T follicular helper cell (primary cell): ENCODE data around the gene FRAT1.
"Not testable (repeated sequence)": the region's sequence is repeated elsewhere in the genome, so short reads cannot be mapped to it uniquely, and the experiment has no call there.

ENCODE experiments used
- DNase-seq: peaks from one replicate; pipeline ENCODE4 v3.0.0-alpha.2; 2020; ENCODE audit warnings: low read depth
- total RNA-seq, 2 experiments: gene quantifications; one replicate each; lab custom pipeline; 2026; lab: John Stamatoyannopoulos, UW

Gene FRAT1, protein sequence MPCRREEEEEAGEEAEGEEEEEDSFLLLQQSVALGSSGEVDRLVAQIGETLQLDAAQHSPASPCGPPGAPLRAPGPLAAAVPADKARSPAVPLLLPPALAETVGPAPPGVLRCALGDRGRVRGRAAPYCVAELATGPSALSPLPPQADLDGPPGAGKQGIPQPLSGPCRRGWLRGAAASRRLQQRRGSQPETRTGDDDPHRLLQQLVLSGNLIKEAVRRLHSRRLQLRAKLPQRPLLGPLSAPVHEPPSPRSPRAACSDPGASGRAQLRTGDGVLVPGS
- 4.4 to 29.1 reads per million in 2 experiments for total RNA-seq

GRCh38 chr10:97318772-97319651, at the start of gene FRAT1:
TSS of gene FRAT1 (plus strand) at chr10:97319271. CDS start at chr10:97319454, 183 bp downstream.
- DNase-seq, result peak; percentile 85

DNA sequence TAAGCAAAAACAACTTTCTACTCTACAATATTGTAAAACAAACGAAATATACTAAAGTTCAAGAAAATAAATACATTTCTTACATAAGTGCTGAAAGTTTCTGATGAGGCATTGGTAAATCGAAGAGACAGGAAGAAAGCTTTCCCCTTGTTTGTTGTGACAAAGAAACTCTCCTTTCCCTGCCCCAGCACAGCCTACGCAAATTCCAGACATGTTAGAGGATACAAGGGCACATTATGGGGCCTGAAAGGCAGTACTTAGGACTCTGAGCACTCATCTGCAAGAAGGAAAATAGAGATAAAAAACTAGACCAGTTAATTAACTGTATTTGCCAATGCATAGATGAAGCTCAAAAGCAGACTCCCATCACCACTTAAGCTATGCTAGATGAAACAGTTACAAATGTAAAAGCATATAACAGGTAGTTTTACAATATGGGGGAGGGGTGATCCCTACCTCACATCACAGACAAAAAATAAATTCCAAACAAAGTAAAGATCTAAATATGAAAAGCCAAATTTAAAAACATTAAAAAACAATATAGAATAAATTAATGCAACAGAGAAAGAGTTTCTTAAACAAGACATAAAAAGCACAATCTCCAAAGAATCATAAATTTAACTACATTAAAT, 48.4 kb upstream of the FRAT1 start:
- no peak for DNase-seq

DNA sequence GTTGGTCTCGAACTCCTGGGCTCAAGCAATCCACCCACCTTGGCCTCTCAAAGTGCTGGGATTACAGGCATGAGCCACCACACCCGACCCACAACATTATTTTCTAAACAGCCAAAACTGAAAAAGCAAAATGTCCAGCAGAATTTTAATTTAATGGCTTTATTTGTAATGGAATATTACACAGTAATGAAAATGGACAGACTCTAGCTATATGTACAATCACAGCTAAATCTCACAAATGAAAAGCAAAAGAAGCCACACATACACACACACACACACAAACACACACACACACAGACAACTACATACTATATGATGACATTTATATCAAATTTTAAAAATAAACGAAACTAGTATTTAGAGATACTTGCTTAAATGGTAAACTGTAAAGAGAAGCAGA, 45.4 kb upstream of the FRAT1 start:
- no peak for DNase-seq

DNA sequence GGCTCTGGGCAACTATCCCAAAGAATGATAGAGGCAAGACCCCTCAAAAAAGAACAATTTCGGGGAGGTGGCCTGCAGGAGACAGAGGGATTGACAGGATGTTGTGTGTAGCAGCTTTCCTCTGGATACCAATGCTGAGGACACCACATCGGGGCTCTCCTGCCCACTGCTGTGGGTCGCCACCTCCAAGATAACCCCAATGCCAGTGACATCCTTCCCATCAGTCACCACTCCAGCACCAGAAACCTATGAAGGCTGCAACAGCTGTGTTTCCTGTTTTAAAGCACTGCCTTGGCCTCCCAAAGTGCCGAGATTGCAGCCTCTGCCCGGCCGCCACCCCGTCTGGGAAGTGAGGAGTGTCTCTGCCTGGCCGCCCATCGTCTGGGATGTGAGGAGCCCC, 44.2 kb upstream of the FRAT1 start:
- no peak for DNase-seq

- DNase-seq, result no peak
These were observed 41.5 kb upstream of the FRAT1 start for GRCh38 chr10:97277551-97277950.

- no peak for DNase-seq
These were observed 40.5 kb upstream of the FRAT1 start for GRCh38 chr10:97278491-97278989.

- no peak for DNase-seq
These were observed 39.8 kb upstream of the FRAT1 start for GRCh38 chr10:97279121-97279815.

DNA sequence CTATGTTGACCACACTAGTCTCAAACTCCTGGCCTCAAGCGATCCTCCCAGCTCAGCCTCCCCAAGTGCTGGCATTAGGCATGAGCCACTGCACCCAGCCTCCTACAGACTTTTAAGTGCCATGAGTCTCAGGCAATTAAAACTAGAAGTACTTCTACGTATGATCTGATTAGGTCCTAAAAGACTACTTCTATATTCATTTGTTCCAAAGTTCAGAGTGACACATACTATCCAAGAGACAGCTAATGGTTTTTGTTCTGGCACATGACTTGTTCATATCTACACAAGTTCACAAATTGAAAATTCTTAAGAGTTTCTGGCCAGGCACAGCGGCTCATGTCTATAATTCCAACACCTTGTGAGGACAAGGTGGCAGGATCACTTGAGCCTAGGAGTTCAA, 38.3 kb upstream of the FRAT1 start:
- DNase-seq, result no peak

GRCh38 chr10:97290076-97290475, 29.0 kb upstream of the FRAT1 start:
- DNase-seq, result not testable (repeated sequence)

DNA sequence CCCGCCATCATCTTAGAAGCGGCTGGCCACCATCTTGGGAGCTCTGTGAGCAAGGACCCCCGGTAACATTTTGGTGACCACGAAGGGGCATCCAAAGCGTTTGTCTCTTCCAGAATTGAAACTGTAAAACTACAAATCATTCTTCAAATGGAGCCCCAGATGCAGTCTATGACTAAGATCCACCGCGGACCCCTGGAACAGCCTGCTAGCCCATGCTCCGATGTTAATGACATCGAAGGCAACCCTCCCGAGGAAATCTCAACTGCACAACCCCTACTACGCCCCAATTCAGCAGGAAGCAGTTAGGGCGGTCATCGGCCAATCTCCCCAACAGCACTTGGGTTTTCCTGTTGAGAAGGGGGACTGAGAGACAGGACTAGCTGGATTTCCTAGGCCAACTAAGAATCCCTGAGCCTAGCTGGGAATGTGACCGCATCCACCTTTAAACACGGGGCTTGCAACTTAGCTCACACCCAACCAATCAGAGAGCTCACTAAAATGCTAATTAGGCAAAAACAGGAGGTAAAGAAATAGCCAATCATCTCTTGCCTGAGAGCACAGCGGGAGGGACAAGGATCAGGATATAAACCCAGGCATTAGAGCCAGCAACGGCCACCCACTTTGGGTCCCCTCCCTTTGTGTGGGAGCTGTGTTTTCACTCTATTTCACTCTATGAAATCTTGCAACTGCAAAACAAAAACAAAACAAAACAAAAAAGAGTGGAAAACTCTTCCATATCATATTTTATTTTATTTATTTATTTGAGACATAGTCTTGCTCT, 28.3 kb upstream of the FRAT1 start:
- not testable (repeated sequence) for DNase-seq

GRCh38 chr10:97291357-97292096, 27.5 kb upstream of the FRAT1 start:
- no peak for DNase-seq

DNA sequence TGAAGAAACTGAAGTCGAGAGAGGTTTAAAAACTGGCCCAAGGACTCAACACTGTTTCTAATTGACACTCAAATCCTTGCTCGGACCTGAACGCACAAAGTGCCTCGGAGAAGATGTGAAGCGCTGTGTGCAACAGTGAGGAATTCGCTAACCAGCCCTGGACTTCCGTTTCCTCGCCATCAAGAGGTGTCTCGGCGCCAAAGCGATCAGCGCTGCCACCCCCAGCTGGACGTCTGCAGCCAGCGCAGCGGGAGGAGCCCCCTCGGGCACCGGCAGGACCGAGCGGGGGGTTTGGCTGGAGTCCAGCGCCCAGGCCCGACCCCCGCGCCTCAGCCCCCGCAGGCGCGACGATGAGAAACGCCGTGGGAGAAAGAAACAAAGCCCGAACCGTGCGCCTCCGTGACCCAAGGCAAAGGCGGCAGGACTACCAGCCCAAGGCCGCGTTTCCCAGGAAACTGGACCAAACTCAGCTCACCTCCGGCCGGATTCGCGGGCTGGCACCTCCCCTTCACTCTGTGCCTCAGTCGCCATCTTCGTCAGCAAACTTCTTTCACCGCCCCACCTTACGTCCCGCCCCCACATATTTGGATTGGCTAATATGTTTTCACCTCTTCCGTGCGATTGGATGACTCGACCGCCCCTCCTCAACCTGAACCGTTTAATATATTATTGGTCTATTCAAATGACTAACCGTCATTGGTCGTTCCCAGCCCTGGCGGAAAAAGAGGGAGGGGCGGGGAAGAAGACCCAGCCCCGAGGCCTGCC, 26.8 kb upstream of the FRAT1 start, which contains the start of gene ARHGAP19:
Gene ARHGAP19 (minus strand): TSS at position 541 of the 765 bp plus-strand sequence. CDS start 10 bp downstream, at position 531.
- peak; percentile 89 for DNase-seq

- DNase-seq, result no peak
These were observed 26.2 kb upstream of the FRAT1 start for GRCh38 chr10:97292862-97293198.

- DNase-seq, result no peak
These were observed 21.4 kb upstream of the FRAT1 start for GRCh38 chr10:97297556-97298222.

GRCh38 chr10:97298223-97298571, 20.9 kb upstream of the FRAT1 start:
- no peak for DNase-seq

DNA sequence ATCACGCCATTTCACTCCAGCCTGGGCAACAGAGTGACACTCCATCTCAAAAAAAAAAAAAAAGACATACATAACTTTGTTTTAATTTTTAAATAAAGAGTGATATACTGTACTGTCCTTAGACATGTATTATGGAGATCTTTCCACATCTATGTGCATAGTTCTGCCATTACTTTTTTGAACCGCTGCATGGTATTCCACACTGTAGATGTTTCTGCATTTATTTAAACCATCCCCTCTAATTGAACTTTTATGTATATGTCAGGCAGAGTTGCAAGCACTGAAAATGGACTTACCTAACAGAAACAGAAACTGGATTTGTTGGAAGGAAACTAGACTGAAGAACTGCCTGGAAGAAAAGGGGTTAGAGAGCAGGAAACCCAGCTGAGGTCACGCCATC, 18.1 kb upstream of the FRAT1 start:
- DNase-seq, result no peak

DNA sequence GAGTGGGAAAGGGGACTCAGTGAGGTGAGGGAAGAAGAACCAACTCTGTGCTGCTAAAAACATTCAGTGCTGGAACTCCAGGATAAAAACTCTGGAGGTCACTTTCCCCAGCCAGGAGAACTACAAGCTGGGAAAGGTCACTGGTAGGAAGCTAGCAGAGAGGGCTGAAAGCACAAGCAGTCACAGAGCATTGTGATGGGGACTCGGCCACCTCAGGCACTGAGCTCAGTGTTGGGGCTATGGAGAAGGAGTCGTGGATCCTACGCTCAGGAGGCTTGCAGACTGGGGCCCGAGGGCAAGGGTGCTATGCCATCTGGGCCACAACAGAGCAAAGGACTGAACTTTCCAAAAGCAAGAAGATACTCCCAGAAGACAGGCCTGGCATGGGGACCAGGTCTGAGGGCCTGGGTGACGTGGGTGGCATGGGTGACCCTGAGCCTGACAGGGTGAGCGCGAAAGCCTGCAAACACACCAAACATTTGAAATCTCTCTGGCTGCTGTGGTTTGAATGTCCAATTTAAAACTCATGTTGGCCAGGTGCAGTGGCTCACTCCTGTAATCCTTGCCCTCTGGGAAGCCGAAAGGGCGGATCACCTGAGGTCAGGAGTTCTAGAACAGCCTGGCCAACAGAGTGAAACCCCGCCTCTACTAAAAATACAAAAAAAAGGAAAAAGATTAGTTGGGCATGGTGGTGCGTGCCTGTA, 16.8 kb upstream of the FRAT1 start:
- DNase-seq, result no peak

GRCh38 chr10:97307441-97307840, 11.6 kb upstream of the FRAT1 start:
- no peak for DNase-seq
